Endothelial cell of coronary artery (primary cell): ENCODE data around the gene LHX4. TPM values are rescaled to one million over a fixed set of nuclear protein-coding genes. Genes with fewer than 3 reads are reported as not detected.

Experiments used
- total RNA-seq: library from RNA; depleted of rRNA; stranded (reverse); fragments of >200 nt; gene quantifications from 2 replicates; pipeline ENCODE4 v1.2.3, GENCODE V29; 2014

Gene LHX4
- under 0.01 TPM in 1 of 2 replicates, not detected in the other for total RNA-seq

GRCh38 chr1:180229483-180230415 is at the start of gene LHX4:
LHX4 (plus strand) TSS chr1:180230264; CDS start chr1:180230530, 266 bp downstream.

Other genes with a start within 250 kb of the LHX4 start
- gene QSOX1, start 75.4 kb upstream of the LHX4 start, total RNA-seq: 92.1 and 222 TPM in 2 replicates